SU-DHL-6 (cell line): ENCODE measurements around the gene C19orf44.

Source experiments
- H2AFZ ChIP-seq: fragments of 200-600 bp; sonication (generic); 2 replicates; pipeline ENCODE4 v1.6.1; 2014; ENCODE audit warnings: low read depth, mild to moderate bottlenecking, moderate library complexity, mixed read lengths, antibody characterized with exemption, low read length; ENCODE audit not compliant: severe bottlenecking
- H3F3A ChIP-seq: fragments of 200-600 bp; shearing (Covaris generic); 2 replicates; pipeline ENCODE4 v1.6.0; 2016; ENCODE audit warnings: antibody characterized with exemption, mild to moderate bottlenecking; ENCODE audit not compliant: insufficient read depth
- H3K27ac ChIP-seq: fragments of 200-600 bp; sonication (generic); 2 replicates; pipeline ENCODE4 v1.5.1; 2016; ENCODE audit warnings: low read depth, mild to moderate bottlenecking, low read length, moderate library complexity, mixed read lengths
- H3K27me3 ChIP-seq: fragments of 200-600 bp; sonication (generic), shearing (Covaris generic); 2 replicates; pipeline ENCODE4 v1.6.0; 2014; ENCODE audit warnings: mild to moderate bottlenecking, low read length
- H3K36me3 ChIP-seq: fragments of 200-600 bp; sonication (generic); 2 replicates; pipeline ENCODE4 v1.6.1; 2014; ENCODE audit warnings: mild to moderate bottlenecking, low read length, mixed read lengths
- H3K4me2 ChIP-seq: fragments of 300-600, 200-600 bp; shearing (Covaris generic), sonication (generic); 2 replicates; pipeline ENCODE4 v1.6.0; 2014; ENCODE audit warnings: low read length, low read depth, mild to moderate bottlenecking; ENCODE audit not compliant: poor library complexity, severe bottlenecking
- H3K4me3 ChIP-seq: fragments of 200-600 bp; sonication (generic); 2 replicates; pipeline ENCODE4 v1.5.1; 2014; ENCODE audit warnings: antibody characterized with exemption, low read length, mild to moderate bottlenecking, mixed read lengths; ENCODE audit not compliant: insufficient read depth, poor library complexity, severe bottlenecking
- H3K79me2 ChIP-seq: fragments of 200-600 bp; sonication (generic); 2 replicates; pipeline ENCODE4 v1.6.1; 2014; ENCODE audit warnings: mild to moderate bottlenecking, low read length, moderate library complexity; ENCODE audit not compliant: insufficient read depth
- H3K9ac ChIP-seq: fragments of 200-600 bp; sonication (generic); 2 replicates; pipeline ENCODE4 v1.7.0; 2014; ENCODE audit warnings: mild to moderate bottlenecking, low read length
- H3K9me2 ChIP-seq: fragments of 200-600 bp; sonication (generic); replicated peaks from 2 replicates; pipeline ENCODE4 v1.6.1; 2014; ENCODE audit warnings: low read length; ENCODE audit not compliant: insufficient read depth
- H3K9me3 ChIP-seq: fragments of 200-600 bp; sonication (generic); 2 replicates; pipeline ENCODE4 v1.6.1; 2014; ENCODE audit warnings: low read length, mixed read lengths; ENCODE audit not compliant: insufficient read depth
- H4K20me1 ChIP-seq: fragments of 200-600 bp; sonication (generic); 2 replicates; pipeline ENCODE4 v1.6.1; 2014; ENCODE audit warnings: low read depth, mild to moderate bottlenecking, antibody characterized with exemption, low read length, moderate library complexity, mixed read lengths
- CTCF ChIP-seq: fragments of 200-600 bp; sonication (generic); IDR thresholded peaks from one replicate; pipeline ENCODE4 v1.5.1; 2017; ENCODE audit warnings: antibody characterized with exemption, mild to moderate bottlenecking, low read length, moderate library complexity; ENCODE audit not compliant: insufficient read depth, poor library complexity, severe bottlenecking
- EZH2phosphoT487 ChIP-seq: fragments of 200-600 bp; sonication (generic), shearing (Covaris generic); conservative IDR thresholded peaks from 2 replicates; pipeline ENCODE4 v1.6.1; 2018; ENCODE audit warnings: mild to moderate bottlenecking, antibody characterized with exemption, low read length, moderate library complexity, mixed read lengths

C19orf44 gene

GRCh38 chr19:16562608-16563025 is 66.4 kb downstream of the C19orf44 start:
- Histone ChIP-seq H3K36me3 (peaks cover 13% of the 10 kb centered on the region; the same call in 1 of the 2 replicates), H3K9ac (no peak overlapping the region), H3K4me3 (no peak overlapping the region), H2AFZ (no peak overlapping the region), H4K20me1 (no peaks in the 10 kb centered on the region), H3K9me2 (no peaks in the 10 kb centered on the region), H3F3A (no peaks in the 10 kb centered on the region), H3K27ac (no peak overlapping the region), H3K79me2 (no peaks in the 10 kb centered on the region), H3K9me3 (no peaks in the 10 kb centered on the region), H3K4me2 (no peak overlapping the region), H3K27me3 (no peaks in the 10 kb centered on the region)
- no peak for TF ChIP-seq EZH2phosphoT487

DNA sequence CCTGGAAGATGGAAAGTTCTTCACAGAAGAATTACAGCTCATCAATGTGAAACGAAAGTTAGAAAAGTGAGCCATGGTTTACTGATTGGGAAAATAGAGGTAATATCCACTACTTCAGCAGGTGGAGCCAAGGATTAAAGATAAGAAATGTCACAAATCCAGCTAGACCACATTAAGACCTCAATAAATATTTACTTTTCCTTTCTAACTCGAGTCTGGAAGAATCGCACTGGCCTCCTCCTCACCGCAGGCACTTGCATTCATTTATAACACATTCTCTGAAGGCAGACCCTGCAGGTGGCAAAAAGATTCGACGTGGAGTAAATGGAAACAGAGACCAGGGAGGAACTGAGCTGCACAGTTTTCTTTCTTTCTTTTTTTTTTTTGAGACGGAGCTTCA is 68.6 kb downstream of the C19orf44 start:
- H3K9me2 ChIP-seq, result no peaks in the 10 kb centered on the region
- no peaks in the 10 kb centered on the region for H4K20me1 ChIP-seq
- H3K9me3 ChIP-seq, result no peaks in the 10 kb centered on the region
- no peak overlapping the region for H3K4me2 ChIP-seq
- H3F3A ChIP-seq, result no peaks in the 10 kb centered on the region
- TF ChIP-seq EZH2phosphoT487, result no peak
- no peak for TF ChIP-seq CTCF
- H3K36me3 ChIP-seq, result peaks cover 9% of the 10 kb centered on the region; the same call in 1 of the 2 replicates
- H3K9ac ChIP-seq, result no peak overlapping the region
- H3K79me2 ChIP-seq, result peaks cover 7% of the 10 kb centered on the region
- H3K27me3 ChIP-seq, result no peaks in the 10 kb centered on the region
- no peak overlapping the region for H2AFZ ChIP-seq
- no peak overlapping the region for H3K4me3 ChIP-seq
- no peak overlapping the region for H3K27ac ChIP-seq

GRCh38 chr19:16566161-16566560 is 70.0 kb downstream of the C19orf44 start:
- Histone ChIP-seq H3K36me3 (peaks cover 8% of the 10 kb centered on the region; the same call in 1 of the 2 replicates), H3K4me2 (no peak overlapping the region), H3K27me3 (no peaks in the 10 kb centered on the region), H3K27ac (no peak overlapping the region), H3K4me3 (no peak overlapping the region), H3K79me2 (peaks cover 20% of the 10 kb centered on the region), H2AFZ (no peak overlapping the region), H3K9me2 (no peaks in the 10 kb centered on the region), H3K9ac (no peak overlapping the region), H3K9me3 (no peaks in the 10 kb centered on the region), H4K20me1 (no peaks in the 10 kb centered on the region), H3F3A (no peaks in the 10 kb centered on the region)
- no peak for TF ChIP-seq CTCF
- TF ChIP-seq EZH2phosphoT487, result no peak

GRCh38 chr19:16566702-16567101 is 70.5 kb downstream of the C19orf44 start:
- H3K9me3 ChIP-seq, result no peaks in the 10 kb centered on the region
- no peak overlapping the region for H3K4me3 ChIP-seq
- no peak overlapping the region for H3K27ac ChIP-seq
- H3K27me3 ChIP-seq, result no peaks in the 10 kb centered on the region
- no peak for TF ChIP-seq EZH2phosphoT487
- H4K20me1 ChIP-seq, result no peaks in the 10 kb centered on the region
- peaks cover 8% of the 10 kb centered on the region; the same call in 1 of the 2 replicates for H3K36me3 ChIP-seq
- no peaks in the 10 kb centered on the region for H3K9me2 ChIP-seq
- H3K4me2 ChIP-seq, result no peak overlapping the region
- no peak overlapping the region for H3K9ac ChIP-seq
- H3K79me2 ChIP-seq, result peaks cover 25% of the 10 kb centered on the region
- H2AFZ ChIP-seq, result no peak overlapping the region
- H3F3A ChIP-seq, result no peaks in the 10 kb centered on the region
